KOPT-K1 (cell line): ENCODE data around the gene PALMD.

Source experiments
- H3K27ac ChIP-seq: fragments of 200-600 bp; sonication (generic); 2 replicates; pipeline ENCODE4 v1.5.1; 2016; ENCODE audit warnings: antibody characterized with exemption, mild to moderate bottlenecking, low read depth, low read length; ENCODE audit not compliant: poor library complexity, severe bottlenecking
- H3K36me3 ChIP-seq: fragments of 200-600 bp; sonication (generic); 2 replicates; pipeline ENCODE4 v1.5.1; 2017; ENCODE audit warnings: antibody characterized with exemption, mild to moderate bottlenecking, low read length, moderate library complexity; ENCODE audit not compliant: insufficient read depth
- H3K9me3 ChIP-seq: fragments of 200-600 bp; sonication (generic); 2 replicates; pipeline ENCODE4 v1.5.1; 2017; ENCODE audit warnings: antibody characterized with exemption, low read length, mild to moderate bottlenecking; ENCODE audit not compliant: insufficient read depth, poor library complexity, severe bottlenecking

PALMD gene

DNA sequence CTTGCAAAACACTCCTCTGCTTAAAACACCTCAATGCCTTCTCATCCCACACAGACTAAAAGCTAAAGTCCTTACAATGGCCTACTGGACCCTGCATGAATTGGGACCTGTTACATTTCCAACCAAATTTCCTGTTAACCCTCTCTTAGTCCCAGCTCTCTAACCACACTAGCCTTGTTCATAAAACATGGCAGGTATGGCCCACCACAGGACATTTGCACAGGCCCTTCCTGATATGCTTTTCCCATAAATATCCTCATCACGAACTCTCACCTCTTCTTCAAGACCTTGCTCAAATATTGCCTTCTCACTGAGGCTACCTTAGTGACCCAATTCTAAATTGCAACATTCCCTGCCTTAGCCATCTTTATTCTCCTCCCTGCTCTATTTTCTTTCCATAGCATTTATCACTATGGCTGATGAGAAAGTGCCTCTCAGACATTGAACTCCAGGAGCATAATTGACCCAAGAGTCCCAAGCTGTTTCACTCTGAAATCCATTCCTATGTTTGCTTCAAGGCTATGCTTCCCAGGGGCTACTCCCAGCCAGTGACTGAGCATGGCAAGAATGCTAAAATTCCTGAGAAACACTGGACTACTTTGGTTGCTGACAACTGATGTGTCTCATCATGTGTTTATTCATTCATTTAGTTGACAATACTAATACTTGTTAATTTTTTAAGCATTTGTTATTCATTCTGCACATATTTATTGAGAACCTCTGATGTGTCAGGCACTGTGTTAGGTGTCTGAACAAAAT lies 2.7 kb upstream of the PALMD start:
- no peaks in the 10 kb centered on the region for H3K36me3 ChIP-seq
- no peak overlapping the region for H3K27ac ChIP-seq
- H3K9me3 ChIP-seq = no peaks in the 10 kb centered on the region

DNA sequence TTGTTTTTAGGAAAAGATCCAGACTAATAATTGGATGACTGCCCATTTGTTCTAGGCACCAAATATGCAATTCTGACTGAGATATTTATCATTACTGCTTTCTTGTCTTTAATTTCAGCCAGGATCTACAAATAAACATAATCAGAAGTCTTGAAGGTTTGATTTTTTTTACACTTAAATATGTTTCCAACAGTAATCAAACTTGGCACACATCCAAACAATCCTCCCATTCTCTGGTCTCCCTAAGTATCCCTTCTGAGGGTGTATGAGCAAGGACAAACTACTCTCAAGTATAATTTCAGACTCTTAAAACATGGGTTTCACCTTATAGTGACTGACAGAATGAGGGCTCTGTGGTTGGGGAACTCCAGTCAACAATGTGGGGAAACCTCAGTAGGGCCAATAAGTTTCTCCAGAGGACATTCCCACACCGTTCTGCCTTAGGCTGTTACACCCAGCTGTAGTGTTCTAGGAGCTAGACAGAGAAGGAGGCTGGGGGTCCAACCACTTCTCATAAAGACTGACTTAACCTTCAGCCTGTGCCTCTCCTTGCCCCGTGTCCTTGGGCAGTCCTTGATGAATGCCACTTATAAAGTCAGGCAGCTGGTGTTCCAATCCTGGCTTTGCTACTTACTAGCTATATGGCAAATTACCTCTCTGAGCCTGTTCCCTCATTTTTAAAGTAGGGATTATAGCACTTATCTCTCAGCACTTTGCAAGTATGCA lies 1.5 kb upstream of the PALMD start:
- Histone ChIP-seq H3K9me3 (no peaks in the 10 kb centered on the region), H3K36me3 (no peaks in the 10 kb centered on the region), H3K27ac (no peak overlapping the region)

DNA sequence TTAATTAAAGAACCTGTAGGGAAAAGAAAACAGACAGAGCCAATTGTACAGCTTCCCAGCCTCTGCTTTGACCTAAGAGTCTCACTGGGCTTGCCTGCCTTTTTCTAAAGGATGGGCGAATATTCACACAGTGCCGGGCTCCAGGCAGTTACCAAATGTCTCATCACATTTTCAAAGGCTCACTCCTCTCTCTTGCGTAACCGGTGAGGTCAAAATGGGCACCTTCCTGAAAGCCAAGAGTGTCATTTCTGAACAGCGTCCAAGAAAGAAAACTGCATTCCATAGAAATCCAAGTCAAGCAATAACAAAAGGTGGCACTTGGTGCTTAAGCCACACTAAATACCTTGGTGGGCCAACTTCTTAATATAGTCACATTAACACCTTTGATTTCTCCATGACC lies 710 bp upstream of the PALMD start:
- no peak overlapping the region for H3K27ac ChIP-seq
- no peaks in the 10 kb centered on the region for H3K9me3 ChIP-seq
- no peaks in the 10 kb centered on the region for H3K36me3 ChIP-seq

DNA sequence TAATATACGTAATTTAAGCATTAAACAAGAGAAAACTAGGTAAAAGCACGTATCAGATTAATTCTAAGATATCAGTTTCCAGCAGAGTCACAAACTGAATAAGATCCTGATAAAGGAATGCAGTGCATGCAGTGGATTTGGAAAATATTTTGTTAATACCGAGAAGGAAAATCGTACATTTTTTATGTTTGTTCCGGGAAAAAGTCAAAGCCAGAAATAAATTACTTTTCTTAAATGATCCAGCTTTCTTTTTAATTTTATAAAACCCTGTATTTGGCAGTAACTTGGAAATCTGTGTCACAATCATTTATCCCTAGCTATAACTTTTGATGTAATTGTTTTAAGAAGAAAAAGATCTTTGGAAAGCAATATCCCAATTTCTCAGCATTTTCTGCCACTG lies 955 bp downstream of the PALMD start:
- H3K36me3 ChIP-seq = no peaks in the 10 kb centered on the region
- H3K27ac ChIP-seq = no peak overlapping the region

DNA sequence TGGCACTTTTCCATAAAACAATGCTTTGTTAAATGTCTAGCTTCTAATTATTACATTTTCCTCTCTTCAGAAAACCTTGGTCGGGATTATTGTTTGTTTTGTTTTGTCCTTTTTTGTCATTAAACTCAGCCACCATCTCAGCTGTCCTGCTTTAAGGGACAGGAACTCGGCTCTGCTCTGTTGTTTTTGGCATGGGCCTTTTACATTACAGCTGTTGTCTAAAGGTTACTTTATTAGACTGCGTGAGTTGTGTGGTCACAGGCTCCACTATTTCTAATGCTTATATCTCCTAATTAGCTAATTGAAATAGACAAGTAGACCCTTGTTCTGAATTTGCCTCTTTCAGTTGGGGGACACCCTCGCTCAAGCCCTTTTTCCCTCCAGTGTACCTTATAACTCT lies 1.6 kb downstream of the PALMD start:
- Histone ChIP-seq H3K27ac (no peak overlapping the region), H3K9me3 (no peaks in the 10 kb centered on the region), H3K36me3 (no peaks in the 10 kb centered on the region)

More for the DNA sequence above, 955 bp downstream of the PALMD start:
- H3K9me3 ChIP-seq = no peaks in the 10 kb centered on the region

DNA sequence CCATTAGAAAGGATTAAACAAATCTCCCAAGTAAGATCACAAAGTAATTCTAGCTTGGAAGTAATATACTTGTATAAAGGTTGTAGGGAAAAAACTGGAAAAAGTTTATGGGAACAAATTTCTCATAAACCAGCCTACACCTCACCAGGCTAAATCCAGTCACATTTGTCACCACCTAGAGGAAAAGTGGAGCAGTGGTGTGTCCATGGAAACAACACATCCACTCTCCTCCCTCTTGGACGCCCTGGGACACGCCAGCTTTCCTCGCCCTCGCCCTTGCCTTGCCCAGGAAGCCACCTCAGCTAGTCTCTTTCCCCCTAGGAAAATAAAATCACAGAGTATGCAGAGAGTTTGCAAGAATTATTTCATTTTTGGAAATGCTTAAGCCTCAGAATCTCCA lies 2.2 kb downstream of the PALMD start:
- Histone ChIP-seq H3K36me3 (no peaks in the 10 kb centered on the region), H3K9me3 (no peaks in the 10 kb centered on the region), H3K27ac (no peak overlapping the region)

DNA sequence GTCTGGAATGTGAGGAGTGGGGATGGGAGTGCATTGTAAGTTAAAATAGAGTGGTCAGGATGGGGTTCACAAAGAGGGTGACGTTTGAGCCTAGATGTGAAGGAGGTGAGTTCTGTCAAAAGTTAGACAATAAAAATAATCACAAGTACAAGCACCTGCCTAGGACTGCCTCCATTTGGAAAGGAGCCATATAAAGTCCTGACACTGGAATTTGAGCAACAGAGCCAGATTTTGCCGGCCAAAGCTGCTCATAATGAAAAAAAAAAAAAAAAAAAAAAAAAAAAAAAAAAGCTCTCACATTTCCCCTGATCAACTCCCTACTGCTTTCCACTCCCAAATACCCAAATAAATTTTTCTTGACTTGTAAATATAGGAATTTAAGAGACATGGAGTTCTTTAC lies 4.1 kb downstream of the PALMD start:
- H3K36me3 ChIP-seq = no peaks in the 10 kb centered on the region
- no peaks in the 10 kb centered on the region for H3K9me3 ChIP-seq
- H3K27ac ChIP-seq = no peak overlapping the region

DNA sequence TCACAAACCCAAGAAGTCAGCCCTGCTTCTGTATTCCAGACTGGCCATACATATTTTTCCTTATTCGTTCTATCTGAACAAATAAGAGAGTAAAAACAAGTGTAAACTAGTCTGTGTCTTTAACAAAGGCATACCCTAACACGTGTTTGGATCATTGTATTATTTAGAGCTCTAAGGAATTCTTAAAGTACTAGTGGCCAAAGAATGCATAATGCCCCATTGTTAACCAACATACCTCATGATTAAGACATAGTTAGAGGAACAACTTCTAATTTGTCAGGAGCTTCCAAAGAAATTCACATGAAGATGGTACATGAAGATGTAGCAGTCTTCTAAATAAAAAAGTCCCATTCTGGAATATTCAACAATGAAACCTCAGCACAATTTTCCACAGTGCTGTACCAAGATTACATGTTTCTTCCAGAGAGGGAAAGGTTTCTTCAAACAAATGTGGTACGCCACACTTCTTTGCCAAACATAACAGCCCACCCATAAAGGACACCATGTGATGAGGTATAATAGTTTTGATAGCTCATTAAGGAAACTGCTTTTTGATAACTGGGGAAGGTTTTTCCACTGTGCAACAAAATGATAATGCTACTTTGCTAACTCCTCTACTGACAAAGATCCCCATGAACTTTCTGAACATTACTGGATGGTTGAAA lies 5.0 kb downstream of the PALMD start:
- Histone ChIP-seq H3K27ac (no peak overlapping the region), H3K9me3 (no peaks in the 10 kb centered on the region), H3K36me3 (no peaks in the 10 kb centered on the region)

DNA sequence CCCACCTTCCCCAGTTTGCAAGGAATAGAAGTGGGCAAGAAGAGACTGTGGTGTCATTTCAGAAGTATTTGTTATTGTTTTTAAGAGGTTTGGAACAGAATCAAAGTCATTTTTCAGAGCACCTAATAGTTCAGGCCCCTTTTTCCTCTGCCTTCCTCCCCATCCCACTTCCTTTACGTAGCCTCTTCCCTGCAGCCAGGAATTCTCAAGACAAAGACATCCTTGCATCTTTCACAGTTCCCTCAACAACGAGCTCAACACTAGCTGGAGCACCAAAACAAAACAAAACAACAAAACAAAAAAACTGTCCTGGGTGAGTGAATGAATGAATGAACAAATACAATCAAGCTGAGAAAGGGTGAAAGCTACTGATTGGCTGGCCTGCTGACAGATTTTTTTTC lies 7.0 kb downstream of the PALMD start:
- Histone ChIP-seq H3K27ac (no peak overlapping the region), H3K36me3 (no peaks in the 10 kb centered on the region), H3K9me3 (no peaks in the 10 kb centered on the region)

DNA sequence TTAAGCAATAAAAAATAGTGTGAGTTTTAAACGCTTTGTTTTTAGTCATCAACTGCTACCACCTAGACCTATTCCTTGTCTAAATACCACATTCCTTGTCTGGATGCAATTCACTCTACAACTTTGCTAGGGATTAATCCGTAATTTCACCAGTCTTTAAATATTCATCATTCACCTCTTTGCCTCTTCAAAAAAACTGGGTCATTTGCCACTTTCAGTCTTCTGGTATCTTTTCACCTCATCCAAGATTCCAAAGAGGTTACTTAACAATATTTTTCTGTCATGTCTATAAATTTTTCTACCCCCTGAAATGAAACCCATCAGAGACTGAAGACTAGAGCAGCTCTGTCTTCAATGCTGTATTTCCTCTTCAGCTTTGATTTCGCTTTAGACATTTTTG lies 9.5 kb downstream of the PALMD start:
- Histone ChIP-seq H3K27ac (no peak overlapping the region), H3K9me3 (no peaks in the 10 kb centered on the region), H3K36me3 (no peaks in the 10 kb centered on the region)

DNA sequence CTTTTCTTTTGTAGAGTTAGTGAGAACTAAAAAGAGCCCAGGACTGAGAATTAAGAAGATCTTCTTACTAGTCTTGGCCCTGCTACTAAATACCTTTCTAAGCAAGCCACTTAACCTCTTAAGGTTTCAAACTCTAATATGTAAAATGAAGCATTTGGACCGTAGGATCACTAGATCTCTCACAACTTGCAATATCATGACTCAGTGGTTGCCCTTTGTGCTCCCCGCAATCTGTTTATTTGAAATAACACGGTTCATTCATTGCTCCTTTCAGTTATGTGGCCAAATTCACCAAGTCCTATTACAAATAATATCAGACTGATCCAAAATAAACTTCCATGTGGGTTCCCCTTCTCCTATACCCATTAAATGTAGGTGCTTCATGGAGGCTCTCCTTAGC lies 10.8 kb downstream of the PALMD start:
- Histone ChIP-seq H3K9me3 (no peaks in the 10 kb centered on the region), H3K36me3 (no peaks in the 10 kb centered on the region), H3K27ac (no peak overlapping the region)

DNA sequence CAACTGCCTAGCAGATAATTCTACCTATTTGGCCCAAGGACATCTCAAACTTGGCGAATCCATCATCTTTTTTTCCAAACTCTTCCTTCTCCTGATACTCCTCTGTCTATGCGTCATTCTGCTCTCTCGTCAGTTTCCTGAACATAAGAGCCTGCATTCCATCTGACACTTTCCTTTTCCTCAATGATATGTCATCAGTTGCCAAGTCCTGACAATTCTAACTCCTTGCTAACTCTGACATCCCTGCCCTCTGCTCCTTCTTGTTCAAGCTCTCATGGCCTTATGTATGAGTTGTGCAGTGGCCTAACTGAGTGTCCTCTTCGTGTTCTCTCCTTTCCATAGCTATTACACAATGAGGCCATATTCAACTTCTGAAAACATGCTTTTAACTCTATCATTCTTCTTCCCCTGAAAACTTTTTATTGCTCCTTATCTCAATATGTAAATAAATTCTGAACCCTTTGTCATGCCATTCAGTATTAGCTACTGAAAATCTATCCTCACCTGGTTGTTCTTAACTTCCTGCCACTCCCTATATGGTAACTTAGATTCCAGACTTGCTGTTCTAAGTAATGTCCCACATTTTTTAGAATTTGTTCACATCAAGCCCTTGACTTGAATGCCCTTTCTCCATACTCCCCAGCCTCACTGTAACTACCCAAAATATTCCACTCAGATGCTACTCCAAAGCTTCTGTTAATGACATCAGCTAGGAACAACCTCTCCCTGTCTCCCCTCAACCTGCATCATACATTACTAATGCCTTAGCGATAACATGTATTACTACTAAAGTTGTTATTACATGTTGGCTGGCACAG lies 11.5 kb downstream of the PALMD start:
- no peaks in the 10 kb centered on the region for H3K9me3 ChIP-seq
- H3K27ac ChIP-seq = no peak overlapping the region
- no peaks in the 10 kb centered on the region for H3K36me3 ChIP-seq

DNA sequence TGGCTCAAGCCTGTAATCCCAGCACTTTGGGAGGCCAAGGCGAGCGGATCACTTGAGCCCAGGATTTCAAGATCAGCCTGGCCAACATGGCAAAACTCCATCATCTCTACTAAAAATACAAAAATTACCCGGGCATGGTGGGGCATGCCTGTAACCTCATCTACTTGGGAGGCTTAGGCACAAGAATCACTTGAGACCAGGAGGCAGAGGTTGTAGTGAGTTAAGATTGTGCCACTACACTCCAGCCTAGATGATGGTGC lies 12.0 kb downstream of the PALMD start:
- no peaks in the 10 kb centered on the region for H3K9me3 ChIP-seq
- H3K27ac ChIP-seq = no peak overlapping the region
- H3K36me3 ChIP-seq = no peaks in the 10 kb centered on the region

DNA sequence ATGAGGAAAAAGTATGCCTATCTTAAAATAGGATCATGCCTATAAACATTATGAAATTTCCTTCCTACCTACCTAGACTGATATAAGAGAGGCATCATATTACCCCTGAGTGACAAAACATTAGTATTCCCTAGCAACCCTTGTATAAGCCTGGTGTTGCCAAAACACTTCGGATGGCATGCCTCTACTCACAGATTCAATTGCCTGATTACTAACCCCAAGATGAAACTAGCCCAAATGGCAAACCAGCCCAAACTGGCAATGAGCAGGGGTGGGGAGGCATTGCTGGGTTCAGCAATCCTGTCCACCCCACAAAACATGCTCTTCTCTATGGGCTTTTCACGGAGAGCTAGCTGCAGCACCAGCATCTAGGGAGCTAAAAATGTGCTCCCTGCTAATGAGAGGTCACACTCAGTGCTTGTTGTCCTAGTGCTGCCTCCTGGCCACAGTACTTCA lies 13.9 kb downstream of the PALMD start:
- Histone ChIP-seq H3K36me3 (no peaks in the 10 kb centered on the region), H3K27ac (no peak overlapping the region), H3K9me3 (no peaks in the 10 kb centered on the region)

DNA sequence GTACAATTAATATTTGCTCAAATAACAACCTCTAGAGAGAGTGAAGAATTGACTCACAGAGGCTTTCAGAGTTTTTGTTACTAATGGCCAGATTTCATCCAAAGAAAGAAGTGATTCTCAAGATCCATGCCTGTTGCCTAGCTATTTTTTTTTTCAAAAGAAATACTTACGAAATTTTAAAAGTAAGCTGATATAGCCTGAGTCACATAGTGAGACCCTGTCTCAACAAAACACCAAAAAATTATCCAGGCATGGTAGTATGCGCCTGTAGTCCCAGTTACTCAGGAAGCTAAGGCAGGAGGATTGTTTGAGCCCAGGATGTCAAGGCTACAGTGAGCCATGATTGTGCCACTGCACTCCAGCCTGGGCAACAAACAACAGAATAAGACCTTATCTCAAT lies 14.6 kb downstream of the PALMD start:
- Histone ChIP-seq H3K9me3 (no peaks in the 10 kb centered on the region), H3K36me3 (no peaks in the 10 kb centered on the region), H3K27ac (no peak overlapping the region)
